Esophagus squamous epithelium (tissue), 4 donors: ENCODE results near the gene TAGLN3.

ENCODE experiments used
- CTCF ChIP-seq, 6 experiments: fragments of 450-650 bp in 4 of 6; fragments of 200-600 bp in 2 of 6; sonication (generic) in 2 of 6; IDR thresholded peaks; one replicate each; pipeline ENCODE4 v1.5.1; 2016 to 2019; ENCODE audit warnings: antibody characterized with exemption in 6 of 6, mild to moderate bottlenecking in 4 of 6, moderate library complexity in 4 of 6
- POLR2A ChIP-seq, 4 donors: fragments of 450-650 bp; IDR thresholded peaks; one replicate each; pipeline ENCODE4 v1.6.1; 2017; ENCODE audit warnings: antibody characterized with exemption in 4 of 4, mild to moderate bottlenecking in 4 of 4, moderate library complexity in 3 of 4

DNA sequence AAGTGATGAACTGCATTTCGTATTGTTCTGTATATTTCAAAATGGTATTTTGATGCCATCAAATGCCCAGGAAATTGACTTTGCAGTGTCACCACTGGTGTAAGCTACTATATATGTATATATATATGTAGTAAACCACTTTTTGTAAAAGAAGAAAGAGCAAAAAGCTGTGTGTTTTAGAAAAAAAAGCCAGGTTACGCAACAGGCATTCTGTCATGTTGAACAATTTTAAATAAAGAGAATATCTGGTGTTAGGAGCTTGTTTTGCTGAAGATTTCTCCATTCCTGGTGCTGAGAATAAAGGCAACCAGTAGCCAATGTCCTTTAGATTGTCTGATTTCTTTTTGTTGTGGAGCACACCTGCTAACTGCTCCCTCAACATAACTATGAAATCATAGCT is 23.6 kb upstream of the TAGLN3 start:
- TF ChIP-seq CTCF (IDR thresholded peaks at IDR 0.05) = no peak
- TF ChIP-seq POLR2A (IDR thresholded peaks at IDR 0.05) = no peak
